Memory B cell (primary cell): ENCODE data around the gene PCNT.

ENCODE experiments used
- ATAC-seq: fragments of 150-1000 bp; cut with Tn5 transposase; 2 replicates; pipeline ENCODE4 v1.10.0; 2021; ENCODE audit warnings: low read depth, mild to moderate bottlenecking, moderate library complexity
- DNase-seq, 2 donors: peaks; one replicate each; pipeline ENCODE4 v3.0.0; 2022; ENCODE audit warnings: low spot score in 2 of 2
- H3K27ac Mint-ChIP-seq: one replicate; pipeline ENCODE4 v1.8.0; 2022; ENCODE audit warnings: mild to moderate bottlenecking, moderate library complexity, mixed read lengths
- H3K27me3 Mint-ChIP-seq: one replicate; pipeline ENCODE4 v1.8.0; 2022; ENCODE audit warnings: mixed read lengths
- H3K36me3 Mint-ChIP-seq: one replicate; pipeline ENCODE4 v1.8.0; 2022; ENCODE audit warnings: mild to moderate bottlenecking, mixed read lengths
- H3K4me1 Mint-ChIP-seq: one replicate; pipeline ENCODE4 v1.8.0; 2022; ENCODE audit warnings: mixed read lengths
- H3K4me3 Mint-ChIP-seq: one replicate; pipeline ENCODE4 v1.8.0; 2022; ENCODE audit warnings: mild to moderate bottlenecking, moderate library complexity, mixed read lengths
- H3K9me3 Mint-ChIP-seq: one replicate; pipeline ENCODE4 v1.8.0; 2022; ENCODE audit warnings: mixed read lengths

PCNT gene

GRCh38 chr21:46381541-46381940, 57.6 kb downstream of the PCNT start:
- no peak for ATAC-seq
- Mint-ChIP-seq H3K27me3 (no peaks in the 10 kb centered on the region), H3K4me1 (peaks cover 6% of the 10 kb centered on the region), H3K36me3 (peaks cover 49% of the 10 kb centered on the region), H3K9me3 (peaks cover 3% of the 10 kb centered on the region), H3K27ac (no peak overlapping the region), H3K4me3 (no peak overlapping the region)
- DNase-seq = no peak

GRCh38 chr21:46384556-46384955, 60.6 kb downstream of the PCNT start:
- ATAC-seq (no peak), DNase-seq (no peak)
- H3K4me1 Mint-ChIP-seq = peaks cover 6% of the 10 kb centered on the region
- H3K36me3 Mint-ChIP-seq = peaks cover 48% of the 10 kb centered on the region
- H3K4me3 Mint-ChIP-seq = no peak overlapping the region
- no peak overlapping the region for H3K27ac Mint-ChIP-seq
- H3K27me3 Mint-ChIP-seq = no peaks in the 10 kb centered on the region
- peaks cover 3% of the 10 kb centered on the region for H3K9me3 Mint-ChIP-seq

- Mint-ChIP-seq H3K36me3 (peaks cover 50% of the 10 kb centered on the region), H3K4me1 (peaks cover 3% of the 10 kb centered on the region), H3K27me3 (no peaks in the 10 kb centered on the region), H3K4me3 (no peak overlapping the region), H3K27ac (no peak overlapping the region), H3K9me3 (peaks cover 3% of the 10 kb centered on the region)
- DNase-seq = no peak
- ATAC-seq = no peak
Observed at GRCh38 chr21:46385846-46386733, 62.1 kb downstream of the PCNT start.

GRCh38 chr21:46386734-46387088, 62.8 kb downstream of the PCNT start:
- H3K4me3 Mint-ChIP-seq = no peak overlapping the region
- no peak for ATAC-seq
- peaks cover 2% of the 10 kb centered on the region for H3K4me1 Mint-ChIP-seq
- no peak for DNase-seq
- H3K27ac Mint-ChIP-seq = no peak overlapping the region
- H3K27me3 Mint-ChIP-seq = no peaks in the 10 kb centered on the region
- peaks cover 3% of the 10 kb centered on the region for H3K9me3 Mint-ChIP-seq
- H3K36me3 Mint-ChIP-seq = peaks cover 46% of the 10 kb centered on the region

- Mint-ChIP-seq H3K27ac (no peak overlapping the region), H3K9me3 (no peaks in the 10 kb centered on the region), H3K4me1 (no peaks in the 10 kb centered on the region), H3K36me3 (peaks cover 35% of the 10 kb centered on the region), H3K4me3 (no peak overlapping the region), H3K27me3 (no peaks in the 10 kb centered on the region)
- no peak for DNase-seq
- ATAC-seq = no peak
Observed at GRCh38 chr21:46388206-46388880, 64.4 kb downstream of the PCNT start.

GRCh38 chr21:46388896-46389295, 64.9 kb downstream of the PCNT start:
- Mint-ChIP-seq H3K36me3 (peaks cover 35% of the 10 kb centered on the region), H3K27ac (peak overlapping the region; percentile 17), H3K4me1 (no peaks in the 10 kb centered on the region), H3K27me3 (no peaks in the 10 kb centered on the region), H3K4me3 (no peak overlapping the region), H3K9me3 (no peaks in the 10 kb centered on the region)
- DNase-seq = no peak
- no peak for ATAC-seq

- no peak for DNase-seq
- no peak for ATAC-seq
- peaks cover 29% of the 10 kb centered on the region for H3K36me3 Mint-ChIP-seq
- no peaks in the 10 kb centered on the region for H3K27me3 Mint-ChIP-seq
- H3K4me3 Mint-ChIP-seq = no peak overlapping the region
- no peaks in the 10 kb centered on the region for H3K4me1 Mint-ChIP-seq
- H3K27ac Mint-ChIP-seq = no peak overlapping the region
- H3K9me3 Mint-ChIP-seq = no peaks in the 10 kb centered on the region
Observed at GRCh38 chr21:46390603-46391545, 66.9 kb downstream of the PCNT start.

GRCh38 chr21:46391773-46392172, 67.8 kb downstream of the PCNT start:
- H3K4me1 Mint-ChIP-seq = no peaks in the 10 kb centered on the region
- ATAC-seq = no peak
- H3K27me3 Mint-ChIP-seq = no peaks in the 10 kb centered on the region
- no peak for DNase-seq
- no peak overlapping the region for H3K27ac Mint-ChIP-seq
- H3K9me3 Mint-ChIP-seq = no peaks in the 10 kb centered on the region
- H3K36me3 Mint-ChIP-seq = peaks cover 25% of the 10 kb centered on the region
- H3K4me3 Mint-ChIP-seq = no peak overlapping the region

GRCh38 chr21:46392921-46393320, 69.0 kb downstream of the PCNT start:
- Mint-ChIP-seq H3K27me3 (no peaks in the 10 kb centered on the region), H3K27ac (no peak overlapping the region), H3K4me3 (no peak overlapping the region), H3K36me3 (peaks cover 27% of the 10 kb centered on the region), H3K9me3 (no peaks in the 10 kb centered on the region), H3K4me1 (no peaks in the 10 kb centered on the region)
- ATAC-seq (no peak), DNase-seq (no peak)

- Mint-ChIP-seq H3K4me1 (no peaks in the 10 kb centered on the region), H3K36me3 (peaks cover 28% of the 10 kb centered on the region), H3K4me3 (no peak overlapping the region), H3K27ac (no peak overlapping the region), H3K27me3 (no peaks in the 10 kb centered on the region), H3K9me3 (no peaks in the 10 kb centered on the region)
- ATAC-seq (no peak), DNase-seq (no peak)
Observed at GRCh38 chr21:46393451-46393940, 69.5 kb downstream of the PCNT start.

- H3K4me1 Mint-ChIP-seq = no peaks in the 10 kb centered on the region
- H3K9me3 Mint-ChIP-seq = no peaks in the 10 kb centered on the region
- DNase-seq (no peak), ATAC-seq (no peak)
- H3K27ac Mint-ChIP-seq = no peak overlapping the region
- peaks cover 27% of the 10 kb centered on the region for H3K36me3 Mint-ChIP-seq
- H3K4me3 Mint-ChIP-seq = no peak overlapping the region
- no peaks in the 10 kb centered on the region for H3K27me3 Mint-ChIP-seq
Observed at GRCh38 chr21:46393941-46394594, 70.1 kb downstream of the PCNT start.

- Mint-ChIP-seq H3K9me3 (no peaks in the 10 kb centered on the region), H3K4me3 (no peak overlapping the region), H3K36me3 (peaks cover 30% of the 10 kb centered on the region), H3K27me3 (no peaks in the 10 kb centered on the region), H3K4me1 (no peaks in the 10 kb centered on the region), H3K27ac (no peak overlapping the region)
- no peak for DNase-seq
- no peak for ATAC-seq
Observed at GRCh38 chr21:46394595-46395104, 70.7 kb downstream of the PCNT start.

GRCh38 chr21:46397211-46397905, 73.4 kb downstream of the PCNT start:
- Mint-ChIP-seq H3K4me3 (no peak overlapping the region), H3K9me3 (no peaks in the 10 kb centered on the region), H3K27me3 (no peaks in the 10 kb centered on the region), H3K4me1 (no peaks in the 10 kb centered on the region), H3K27ac (no peak overlapping the region), H3K36me3 (peaks cover 33% of the 10 kb centered on the region)
- no peak for ATAC-seq
- DNase-seq = no peak
